ENCODE data around the gene OR8H3.

- TF ChIP-seq EP300 (IDR thresholded peaks at IDR 0.05) (no peak), CTCF (IDR thresholded peaks at IDR 0.05) (no peak), POLR2A (IDR thresholded peaks at IDR 0.05) (no peak), POLR2AphosphoS5 (IDR thresholded peaks at IDR 0.05) (no peak)
Measured at GRCh38 chr11:56152333-56152732, 30.2 kb downstream of the OR8H3 start.
